Endometrial microvascular endothelial cells (primary cell): ENCODE measurements around the gene RAB31. TPM values are rescaled to one million over a fixed set of nuclear protein-coding genes. Genes with fewer than 3 reads are reported as not detected.
"Not testable (repeated sequence)": the region's sequence is repeated elsewhere in the genome, so short reads cannot be mapped to it uniquely, and the experiment has no call there.

Experiments
- in situ Hi-C: cut with HindIII; loops from 2 replicates; pipeline ENCODE4 v1.10.0; 2017; ENCODE audit warnings: low sequenced_read_pairs, low pct_unique_long_range_greater_than_20kb; ENCODE audit errors: inconsistent ontology term
- total RNA-seq: library from RNA; depleted of rRNA; stranded (reverse); fragments of >200 nt; gene quantifications from one replicate; pipeline ENCODE4 v1.2.3, GENCODE V29; 2015; ENCODE audit errors: inconsistent ontology term

The RAB31 gene
- total RNA-seq, 1 donor from 2014 or later = 17.2 TPM

DNA sequence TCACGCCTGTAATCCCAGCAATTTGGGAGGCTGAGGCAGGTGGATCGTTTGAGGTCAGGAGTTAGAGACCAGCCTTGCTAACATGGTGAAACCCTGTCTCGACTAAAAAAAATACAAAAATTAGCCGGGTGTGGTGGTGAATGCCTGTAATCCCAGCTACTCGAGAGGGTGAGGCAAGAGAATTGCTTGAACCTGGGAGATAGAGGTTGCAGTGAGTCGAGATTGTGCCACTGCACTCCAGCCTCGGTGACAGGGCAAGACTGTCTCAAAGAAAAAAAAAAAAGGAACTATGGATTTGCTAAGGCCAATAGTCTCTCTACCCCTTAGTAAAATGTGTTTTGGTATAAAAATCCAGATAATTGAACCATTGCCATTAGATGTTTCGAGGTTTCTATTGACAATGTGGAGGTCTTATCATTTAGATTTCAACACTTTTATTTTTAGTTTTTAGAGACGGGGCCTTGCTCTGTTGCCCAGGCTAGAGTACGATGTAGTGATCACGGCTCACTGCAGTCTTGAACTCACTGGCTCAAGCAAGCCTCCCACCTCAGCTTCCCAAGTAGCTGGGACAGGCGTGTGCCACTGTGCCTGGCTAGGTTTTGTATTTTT is 176.5 kb downstream of the RAB31 start:
- in situ Hi-C loops = no loop called here

- in situ Hi-C loops = no loop called here
These were observed 177.3 kb downstream of the RAB31 start, which contains the start of gene TXNDC2 for GRCh38 chr18:9885170-9886004. Gene TXNDC2 (plus strand): TSS chr18:9885973. CDS start chr18:9886681, 708 bp downstream.

- in situ Hi-C loops = no loop called here
These were observed 177.9 kb downstream of the RAB31 start for GRCh38 chr18:9886005-9886348.

DNA sequence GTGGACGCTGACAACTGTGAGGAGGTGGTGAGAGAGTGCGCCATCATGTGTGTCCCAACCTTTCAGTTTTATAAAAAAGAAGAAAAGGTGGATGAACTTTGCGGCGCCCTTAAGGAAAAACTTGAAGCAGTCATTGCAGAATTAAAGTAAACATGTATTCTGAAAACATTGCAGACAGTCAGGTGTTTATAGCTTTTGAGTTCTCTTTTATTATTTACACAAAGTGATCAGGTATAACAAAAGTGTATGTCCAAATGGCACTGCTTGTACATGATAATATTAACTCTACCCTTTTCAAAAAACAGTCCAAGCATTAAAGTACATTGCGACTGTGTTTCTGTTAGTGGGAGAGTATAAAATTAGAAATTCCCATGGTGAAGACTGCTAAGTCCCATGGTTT is 179.9 kb downstream of the RAB31 start:
- in situ Hi-C loops = no loop called here

GRCh38 chr18:9890196-9890595 is 182.1 kb downstream of the RAB31 start:
- in situ Hi-C loops = no loop called here

DNA sequence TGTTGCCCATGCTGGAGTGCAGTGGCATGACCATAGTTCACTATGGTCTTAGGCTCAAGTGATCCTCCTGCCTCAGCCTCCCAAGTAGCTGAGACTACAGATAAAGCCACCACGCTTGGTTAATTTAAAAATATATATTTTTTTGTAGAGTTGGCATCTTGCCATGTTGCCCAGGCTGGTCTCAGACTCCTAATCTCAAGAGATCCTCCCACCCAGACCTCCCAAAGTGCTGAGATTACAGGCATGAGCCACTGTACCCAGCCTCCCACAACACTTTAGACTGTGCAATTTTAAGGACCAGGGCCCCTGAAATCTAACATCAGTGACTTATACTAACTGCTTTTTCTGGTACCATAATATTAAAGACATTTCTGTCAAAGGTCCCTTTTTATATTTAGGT is 182.9 kb downstream of the RAB31 start:
- in situ Hi-C loops = no loop called here

DNA sequence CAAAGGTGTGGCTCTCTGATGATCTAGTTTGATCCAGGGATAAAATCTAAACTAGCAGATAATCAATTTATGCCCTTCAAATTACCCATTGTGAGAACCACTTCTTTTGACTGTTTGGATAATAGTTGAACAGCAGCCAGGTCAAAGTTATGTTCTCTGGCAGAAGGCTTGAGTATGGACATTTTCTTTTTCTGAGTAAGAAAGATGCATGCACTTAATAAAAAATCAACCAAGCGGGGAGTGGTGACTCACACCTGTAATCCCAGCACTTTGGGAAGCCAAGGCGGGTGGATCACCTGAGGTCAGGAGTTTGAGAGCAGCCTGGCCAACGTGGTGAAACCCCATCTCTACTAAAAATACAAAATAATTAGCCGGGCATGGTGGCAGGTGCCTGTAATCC is 183.4 kb downstream of the RAB31 start:
- in situ Hi-C loops = not testable (repeated sequence)

GRCh38 chr18:9894454-9895068 is 186.5 kb downstream of the RAB31 start:
- in situ Hi-C loops = no loop called here

GRCh38 chr18:9897129-9897528 is 189.0 kb downstream of the RAB31 start:
- in situ Hi-C loops = no loop called here

GRCh38 chr18:9897787-9898291 is 189.7 kb downstream of the RAB31 start:
- in situ Hi-C loops = not testable (repeated sequence)

DNA sequence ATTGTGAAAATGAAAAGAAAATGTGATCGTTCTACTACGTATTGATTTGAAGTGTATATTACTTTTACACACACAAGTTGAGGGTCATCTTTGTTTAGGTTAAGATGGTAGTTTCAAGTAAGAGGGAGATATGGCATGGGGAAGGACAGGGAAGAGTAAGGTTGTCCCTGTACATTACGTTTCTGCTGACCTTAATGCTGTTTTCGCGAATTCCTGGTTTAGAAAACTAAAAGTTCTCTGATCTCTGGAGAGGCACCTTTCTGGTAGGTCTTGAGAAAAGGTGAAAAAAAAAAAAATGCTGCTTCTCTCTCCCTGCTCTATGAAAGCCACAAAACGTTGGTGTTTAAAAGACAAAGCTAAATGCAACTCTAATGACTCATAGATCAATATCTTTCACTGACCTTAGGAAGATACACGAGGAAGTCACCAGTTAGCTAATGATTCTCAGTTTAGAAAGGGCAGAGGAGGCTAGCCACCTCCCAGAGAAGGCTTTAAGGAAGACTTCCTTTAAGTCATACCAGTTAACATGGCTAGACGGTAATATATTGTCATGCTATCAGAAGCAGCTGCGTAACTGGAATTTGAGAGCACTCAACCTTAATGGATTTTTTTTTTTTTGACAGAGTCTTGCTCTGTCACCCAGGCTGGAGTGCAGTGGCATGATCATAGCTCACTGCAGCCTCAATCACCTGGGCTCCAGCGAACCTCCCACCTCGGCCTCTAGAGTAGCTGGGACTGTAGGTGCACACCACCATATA is 190.9 kb downstream of the RAB31 start:
- in situ Hi-C loops = no loop called here

GRCh38 chr18:9899550-9899930 is 191.4 kb downstream of the RAB31 start:
- in situ Hi-C loops = not testable (repeated sequence)

- in situ Hi-C loops = no loop called here
These were observed 192.6 kb downstream of the RAB31 start for GRCh38 chr18:9900699-9901098.

- in situ Hi-C loops = no loop called here
These were observed 193.3 kb downstream of the RAB31 start for GRCh38 chr18:9901377-9901776.

GRCh38 chr18:9902264-9902663 is 194.2 kb downstream of the RAB31 start:
- in situ Hi-C loops = not testable (repeated sequence)

GRCh38 chr18:9902832-9903231 is 194.7 kb downstream of the RAB31 start:
- in situ Hi-C loops = no loop called here

DNA sequence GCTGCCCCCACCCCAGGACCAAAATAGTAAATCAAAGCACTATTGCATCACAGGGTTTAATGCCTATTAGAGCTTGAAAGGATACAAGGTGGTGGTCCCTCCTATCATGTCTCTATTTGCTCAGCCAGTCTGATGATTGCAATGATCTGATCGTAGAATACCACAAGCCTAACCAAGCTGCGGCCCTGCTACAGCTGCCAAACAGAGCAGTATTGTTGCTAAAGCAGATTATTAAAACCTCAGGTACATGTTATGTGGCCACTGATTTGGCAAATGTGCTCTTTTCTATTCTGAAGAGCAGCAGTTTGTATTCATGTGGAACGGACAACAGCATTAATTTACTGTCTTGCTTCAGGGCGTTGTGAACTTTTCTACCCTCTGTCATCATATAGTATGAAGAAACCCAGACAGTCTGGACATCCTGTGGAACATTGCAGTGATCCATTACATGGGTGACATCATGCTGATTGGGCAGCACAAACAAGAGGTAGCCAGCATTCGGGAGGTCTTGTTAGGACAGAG is 197.4 kb downstream of the RAB31 start:
- in situ Hi-C loops = no loop called here

- in situ Hi-C loops = no loop called here
These were observed 198.4 kb downstream of the RAB31 start for GRCh38 chr18:9906481-9906880.

DNA sequence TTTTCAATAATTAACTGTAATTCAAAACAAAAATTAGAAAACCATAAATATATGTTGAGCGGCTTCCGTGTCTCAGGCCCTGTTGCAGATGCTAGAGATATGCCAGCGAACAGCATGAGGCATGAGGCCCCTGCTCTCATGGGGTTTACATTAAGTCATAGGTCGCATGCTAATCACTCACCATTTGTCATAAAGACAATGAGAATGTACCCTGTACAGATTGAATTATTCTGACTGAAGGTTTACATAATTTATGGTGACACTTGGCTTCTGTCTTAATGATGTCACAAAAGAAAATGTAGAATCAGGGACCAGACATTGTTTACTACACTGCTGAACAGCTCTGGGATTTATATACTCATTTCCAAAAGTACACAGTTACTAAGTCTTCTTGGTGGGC is 199.8 kb downstream of the RAB31 start:
- in situ Hi-C loops = no loop called here
